ENCODE data around the gene TRAPPC3L. TPM values are rescaled to one million over a fixed set of nuclear protein-coding genes. Genes with fewer than 3 reads are reported as not detected.

The TRAPPC3L gene
- total and polyA plus RNA-seq, 9 of the 15 experiments (the other 6 are each of a cell fraction or from before 2014, with no cell fraction given), result not detected

DNA sequence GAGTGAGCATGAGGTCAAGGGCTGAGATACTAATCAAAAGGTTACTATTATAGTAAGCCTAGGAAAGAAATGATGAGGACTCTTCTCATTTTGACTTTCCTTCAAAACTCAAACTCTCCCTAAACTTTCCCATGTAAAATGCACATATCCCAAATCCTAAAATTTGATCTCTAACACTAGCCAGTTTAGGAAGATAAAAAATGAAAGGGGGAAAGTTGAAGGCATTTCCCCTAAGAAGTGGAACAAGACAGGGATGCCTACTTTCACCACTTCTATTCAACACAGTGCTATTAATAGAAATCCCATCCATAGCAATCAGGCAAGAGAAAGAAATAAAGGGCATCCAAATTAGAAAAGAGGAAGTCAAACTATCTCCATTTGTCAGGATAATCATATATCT, 37.0 kb downstream of the TRAPPC3L start:
- no TSS peak for BruUV-seq (replicated peaks)
- intact Hi-C loops (cut with micrococcal nuclease), result no loop called here
- Histone ChIP-seq H3K4me2 (ENCODE audit: insufficient read depth, low read length) (no peak overlapping the region), H3K27me3 (ENCODE audit: control insufficient read depth in 2 of 2, insufficient read depth in 2 of 2, low read length in 2 of 2) (no peaks in the 10 kb centered on the region; a peak in 1 of 5 replicates), H3K27ac (ENCODE audit: extremely low read depth, low read depth, low read length) (no peak overlapping the region), H3K9ac (ENCODE audit: insufficient read depth in 1 of 2, low read depth in 2 of 2, low read length in 2 of 2) (no peak overlapping the region), H3K36me3 (ENCODE audit: control insufficient read depth, insufficient read depth, low read length) (no peaks in the 10 kb centered on the region), H3K4me3 (no peak overlapping the region), H3K4me1 (replicated peaks in 1 of 2; ENCODE audit: control insufficient read depth in 2 of 2, insufficient read depth in 2 of 2, low read length in 2 of 2) (peaks cover 3 to 6% of the 10 kb centered on the region in 2 experiments; a peak in 3 of 5 replicates), H3K9me3 (replicated peaks; ENCODE audit: control insufficient read depth, insufficient read depth, low read depth, low read length) (no peaks in the 10 kb centered on the region), H4K20me1 (replicated peaks; ENCODE audit: control insufficient read depth, insufficient read depth, low read length) (no peaks in the 10 kb centered on the region), H3K79me2 (ENCODE audit: control insufficient read depth, insufficient read depth, low read length) (no peaks in the 10 kb centered on the region), H2AFZ (ENCODE audit: low read depth, low read length) (no peak overlapping the region), H3K9me1 (ENCODE audit: control insufficient read depth, insufficient read depth, low read length) (no peaks in the 10 kb centered on the region)
- TF ChIP-seq CAMTA2 (CRISPR knock-in tag; conservative IDR thresholded peaks at IDR 0.05) (no peak), SPI1 (IDR thresholded peaks at IDR 0.05; ENCODE audit: borderline replicate concordance, low read depth, low read length) (peak; percentile 22; the same call in 1 of the 2 replicates), ZNF507 (tag; conservative IDR thresholded peaks at IDR 0.05) (no peak)
- in situ Hi-C loops (cut with MboI), result no loop called here
- no peak for ATAC-seq
- no peak for DNase-seq (ENCODE audit: extremely low read depth in 1 of 4, low spot score in 3 of 4)
- CTCF ChIA-PET (ENCODE audit: low intra/inter-chr PET ratio), result no interaction called here
- POLR2A ChIA-PET, result no interaction called here
- no peak for FAIRE-seq

DNA sequence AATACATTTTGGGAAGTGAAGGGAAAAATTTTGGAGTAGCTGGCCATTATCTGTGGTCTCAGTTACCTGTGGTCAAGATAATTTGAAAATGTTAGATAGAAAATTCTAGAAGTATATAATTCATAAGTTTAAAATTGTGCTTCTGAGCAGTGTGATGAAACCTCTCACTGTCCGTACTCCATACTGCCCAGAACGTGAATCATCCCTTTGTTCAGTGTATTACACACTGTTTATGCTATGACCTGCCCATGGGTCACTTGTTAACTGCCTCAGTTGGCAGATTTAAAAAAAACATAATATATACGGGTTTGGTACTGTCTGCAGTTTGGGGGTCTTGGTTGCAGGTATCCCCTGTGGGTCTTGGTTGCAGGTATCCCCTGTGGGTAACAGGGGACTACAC, 38.2 kb downstream of the TRAPPC3L start:
- Histone ChIP-seq H4K20me1 (replicated peaks; ENCODE audit: control insufficient read depth, insufficient read depth, low read length) (no peaks in the 10 kb centered on the region), H3K79me2 (ENCODE audit: control insufficient read depth, insufficient read depth, low read length) (no peaks in the 10 kb centered on the region), H3K4me3 (no peak overlapping the region), H3K4me1 (replicated peaks in 1 of 2; ENCODE audit: control insufficient read depth in 2 of 2, insufficient read depth in 2 of 2, low read length in 2 of 2) (peaks cover 3 to 6% of the 10 kb centered on the region in 2 experiments; a peak in 3 of 5 replicates), H3K9me1 (ENCODE audit: control insufficient read depth, insufficient read depth, low read length) (no peaks in the 10 kb centered on the region), H3K27ac (ENCODE audit: extremely low read depth, low read depth, low read length) (no peak overlapping the region), H3K27me3 (ENCODE audit: control insufficient read depth in 2 of 2, insufficient read depth in 2 of 2, low read length in 2 of 2) (no peaks in the 10 kb centered on the region), H3K36me3 (ENCODE audit: control insufficient read depth, insufficient read depth, low read length) (no peaks in the 10 kb centered on the region), H2AFZ (ENCODE audit: low read depth, low read length) (no peak overlapping the region), H3K9me3 (replicated peaks; ENCODE audit: control insufficient read depth, insufficient read depth, low read depth, low read length) (no peaks in the 10 kb centered on the region), H3K4me2 (ENCODE audit: insufficient read depth, low read length) (no peak overlapping the region), H3K9ac (ENCODE audit: insufficient read depth in 1 of 2, low read depth in 2 of 2, low read length in 2 of 2) (no peak overlapping the region)
- in situ Hi-C loops (cut with MboI), result no loop called here
- WGBS (ENCODE audit: insufficient coverage, low coverage, missing lambda C conversion rate), result 17% methylated on average over 3 of the region's 3 CpGs
- BruUV-seq (replicated peaks), result no TSS peak
- DNase-seq (ENCODE audit: extremely low read depth in 1 of 4, low spot score in 3 of 4), result no peak
- ATAC-seq, result no peak
- intact Hi-C loops (cut with micrococcal nuclease), result no loop called here
- ChIA-PET POLR2A (interaction anchor here (0.6 kb wide), 1 partner anchor 56 kb away, joined by 3 read pairs; no protein-coding TSS in a partner anchor), CTCF (ENCODE audit: low intra/inter-chr PET ratio) (no interaction called here)
- FAIRE-seq, result no peak
- TF ChIP-seq, protein P1, sequence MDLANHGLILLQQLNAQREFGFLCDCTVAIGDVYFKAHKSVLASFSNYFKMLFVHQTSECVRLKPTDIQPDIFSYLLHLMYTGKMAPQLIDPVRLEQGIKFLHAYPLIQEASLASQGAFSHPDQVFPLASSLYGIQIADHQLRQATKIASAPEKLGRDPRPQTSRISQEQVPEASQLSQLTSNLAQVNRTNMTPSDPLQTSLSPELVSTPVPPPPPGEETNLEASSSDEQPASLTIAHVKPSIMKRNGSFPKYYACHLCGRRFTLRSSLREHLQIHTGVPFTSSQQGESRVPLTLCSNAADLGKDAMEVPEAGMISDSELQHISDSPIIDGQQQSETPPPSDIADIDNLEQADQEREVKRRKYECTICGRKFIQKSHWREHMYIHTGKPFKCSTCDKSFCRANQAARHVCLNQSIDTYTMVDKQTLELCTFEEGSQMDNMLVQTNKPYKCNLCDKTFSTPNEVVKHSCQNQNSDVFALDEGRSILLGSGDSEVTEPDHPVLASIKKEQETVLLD (IDR thresholded peaks at IDR 0.05), result no peak
- TF ChIP-seq, protein P2, sequence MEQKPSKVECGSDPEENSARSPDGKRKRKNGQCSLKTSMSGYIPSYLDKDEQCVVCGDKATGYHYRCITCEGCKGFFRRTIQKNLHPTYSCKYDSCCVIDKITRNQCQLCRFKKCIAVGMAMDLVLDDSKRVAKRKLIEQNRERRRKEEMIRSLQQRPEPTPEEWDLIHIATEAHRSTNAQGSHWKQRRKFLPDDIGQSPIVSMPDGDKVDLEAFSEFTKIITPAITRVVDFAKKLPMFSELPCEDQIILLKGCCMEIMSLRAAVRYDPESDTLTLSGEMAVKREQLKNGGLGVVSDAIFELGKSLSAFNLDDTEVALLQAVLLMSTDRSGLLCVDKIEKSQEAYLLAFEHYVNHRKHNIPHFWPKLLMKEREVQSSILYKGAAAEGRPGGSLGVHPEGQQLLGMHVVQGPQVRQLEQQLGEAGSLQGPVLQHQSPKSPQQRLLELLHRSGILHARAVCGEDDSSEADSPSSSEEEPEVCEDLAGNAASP (IDR thresholded peaks at IDR 0.05), result no peak
- TF ChIP-seq FIP1L1 (IDR thresholded peaks at IDR 0.05; ENCODE audit: low read depth, low read length, poor library complexity, severe bottlenecking), result no peak
- no peak for TF ChIP-seq CBFB (CRISPR knock-in tag; IDR thresholded peaks at IDR 0.05)
- TF ChIP-seq, protein P3, sequence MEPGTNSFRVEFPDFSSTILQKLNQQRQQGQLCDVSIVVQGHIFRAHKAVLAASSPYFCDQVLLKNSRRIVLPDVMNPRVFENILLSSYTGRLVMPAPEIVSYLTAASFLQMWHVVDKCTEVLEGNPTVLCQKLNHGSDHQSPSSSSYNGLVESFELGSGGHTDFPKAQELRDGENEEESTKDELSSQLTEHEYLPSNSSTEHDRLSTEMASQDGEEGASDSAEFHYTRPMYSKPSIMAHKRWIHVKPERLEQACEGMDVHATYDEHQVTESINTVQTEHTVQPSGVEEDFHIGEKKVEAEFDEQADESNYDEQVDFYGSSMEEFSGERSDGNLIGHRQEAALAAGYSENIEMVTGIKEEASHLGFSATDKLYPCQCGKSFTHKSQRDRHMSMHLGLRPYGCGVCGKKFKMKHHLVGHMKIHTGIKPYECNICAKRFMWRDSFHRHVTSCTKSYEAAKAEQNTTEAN (CRISPR knock-in tag; IDR thresholded peaks at IDR 0.05), result no peak
- TF ChIP-seq ZBED1 (IDR thresholded peaks at IDR 0.05), result no peak
- TF ChIP-seq PHB2 (IDR thresholded peaks at IDR 0.05; ENCODE audit: low read depth), result no peak
- no peak for TF ChIP-seq MYC (IDR thresholded peaks at IDR 0.05; ENCODE audit: low read depth, low read length)
- TF ChIP-seq MYC (CRISPR knock-in tag; IDR thresholded peaks at IDR 0.05; ENCODE audit: borderline replicate concordance, low read depth), result no peak
- TF ChIP-seq ZNF75A (CRISPR knock-in tag; IDR thresholded peaks at IDR 0.05), result no peak
- no peak for TF ChIP-seq ARNT (IDR thresholded peaks at IDR 0.05)
- TF ChIP-seq POLR3G (IDR thresholded peaks at IDR 0.05; ENCODE audit: extremely low read depth, insufficient read length, insufficient replicate concordance), result no peak
